NCI-H748 treated with DMSO at 0.1 percent for 48 hours (cell line): ENCODE results near the gene VARS1.
"Not testable (repeated sequence)": the region's sequence is repeated elsewhere in the genome, so short reads cannot be mapped to it uniquely, and the experiment has no call there.

Source experiments
- DNase-seq: peaks from one replicate; lab custom pipeline; 2025; lab: John Stamatoyannopoulos, UW

Gene VARS1

GRCh38 chr6:31794294-31794865 is 1.2 kb downstream of the VARS1 start:
- no peak for DNase-seq

- not testable (repeated sequence) for DNase-seq
Measured at GRCh38 chr6:31793927-31794245, 1.7 kb downstream of the VARS1 start.

GRCh38 chr6:31792761-31793171 is 2.8 kb downstream of the VARS1 start:
- no peak for DNase-seq

- no peak for DNase-seq
Measured at GRCh38 chr6:31792090-31792374, 3.5 kb downstream of the VARS1 start.

GRCh38 chr6:31791324-31792089 is 4.0 kb downstream of the VARS1 start:
- DNase-seq = peak; percentile 12

- DNase-seq = no peak
Measured at GRCh38 chr6:31785475-31785874, 10.1 kb downstream of the VARS1 start.

- DNase-seq = no peak
Measured at GRCh38 chr6:31784098-31784925, 11.2 kb downstream of the VARS1 start.

- DNase-seq = no peak
Measured at GRCh38 chr6:31782126-31782855, 13.3 kb downstream of the VARS1 start.

GRCh38 chr6:31781244-31782125 is 14.1 kb downstream of the VARS1 start:
- DNase-seq = no peak

- DNase-seq = no peak
Measured at GRCh38 chr6:31780507-31781243, 14.9 kb downstream of the VARS1 start.

- no peak for DNase-seq
Measured at GRCh38 chr6:31779908-31780307, 15.6 kb downstream of the VARS1 start.

- DNase-seq = no peak
Measured at GRCh38 chr6:31778999-31779885, 16.3 kb downstream of the VARS1 start.

GRCh38 chr6:31778193-31778592 is 17.4 kb downstream of the VARS1 start:
- no peak for DNase-seq

- no peak for DNase-seq
Measured at GRCh38 chr6:31777667-31778050, 17.9 kb downstream of the VARS1 start.

- DNase-seq = peak; percentile 46
Measured at GRCh38 chr6:31776989-31777666, 18.4 kb downstream of the VARS1 start, which contains the start of gene VWA7. TSS of gene VWA7 (minus strand) at chr6:31777328. CDS start at chr6:31776779, 549 bp downstream.

- peak; percentile 46 for DNase-seq
Measured at GRCh38 chr6:31776485-31776988, 19.0 kb downstream of the VARS1 start.

GRCh38 chr6:31775633-31776484 is 19.7 kb downstream of the VARS1 start:
- no peak for DNase-seq

GRCh38 chr6:31775184-31775583 is 20.4 kb downstream of the VARS1 start:
- DNase-seq = no peak
